Superior temporal gyrus (tissue), 1 donor: ENCODE data around the gene RAB5IF.
A peak's percentile ranks its signal among the peaks of the same experiment; 100 is the strongest.
"Not testable (repeated sequence)": the region's sequence is repeated elsewhere in the genome, so short reads cannot be mapped to it uniquely, and the experiment has no call there.

Source experiments
- DNase-seq: peaks from one replicate; pipeline ENCODE4 v3.0.0-alpha.2; 2016; ENCODE audit errors: extremely low spot score

Gene RAB5IF

GRCh38 chr20:36585410-36586125 is 20.0 kb upstream of the RAB5IF start:
- no peak for DNase-seq

- no peak for DNase-seq
Observed at GRCh38 chr20:36587388-36588070, 18.1 kb upstream of the RAB5IF start.

- DNase-seq = no peak
Observed at GRCh38 chr20:36591281-36591680, 14.3 kb upstream of the RAB5IF start.

- peak; percentile 67 for DNase-seq
Observed at GRCh38 chr20:36591854-36592641, 13.5 kb upstream of the RAB5IF start.

DNA sequence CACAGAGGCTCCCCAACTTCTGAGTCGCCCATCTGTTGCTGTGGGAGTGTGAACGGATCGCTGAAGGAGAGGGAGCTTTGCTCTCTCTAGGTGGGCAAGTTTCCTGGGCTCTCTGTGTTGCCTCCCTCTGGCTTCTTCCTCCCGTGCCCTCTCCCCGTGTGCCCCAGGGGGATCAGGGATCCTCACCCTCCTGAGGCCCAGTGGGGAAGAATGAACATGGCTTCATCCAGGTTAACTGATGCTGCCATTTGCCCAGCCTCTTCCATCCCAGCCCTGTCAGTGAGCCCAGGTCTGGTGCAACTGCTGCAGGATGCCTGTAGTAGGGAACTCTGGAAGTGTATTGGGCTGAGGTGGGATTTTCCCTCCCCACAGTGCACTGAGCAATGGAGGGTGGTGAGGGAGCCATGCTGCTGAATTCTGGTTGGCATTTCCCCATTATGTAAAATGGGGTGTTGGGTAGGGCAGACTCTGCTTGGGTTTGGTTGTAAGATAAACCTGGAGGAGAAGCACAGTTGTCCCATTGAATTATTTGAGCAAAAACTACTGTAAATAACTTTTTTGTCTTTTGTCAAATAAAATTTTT is 12.1 kb upstream of the RAB5IF start:
- no peak for DNase-seq

GRCh38 chr20:36599912-36600345 is 5.7 kb upstream of the RAB5IF start:
- DNase-seq = peak; percentile 21

DNA sequence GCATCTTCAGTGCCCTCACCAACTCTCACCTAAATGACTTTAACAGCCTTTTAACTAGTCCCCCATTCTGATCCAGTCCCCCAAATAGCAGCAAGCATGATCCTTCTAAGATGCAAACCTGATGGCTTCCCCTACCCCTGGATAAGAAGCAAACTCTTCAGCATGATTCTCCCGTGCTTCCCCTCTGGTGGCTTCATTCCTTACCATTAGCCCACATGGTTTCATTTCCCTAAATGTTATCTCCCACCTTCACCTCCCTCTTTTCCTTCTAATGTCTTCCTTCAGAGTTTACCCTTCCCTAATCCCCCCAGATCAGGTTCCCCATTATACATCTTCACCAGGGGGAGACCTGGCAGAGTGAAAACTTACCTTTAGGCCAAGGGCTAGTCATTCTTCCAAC is 4.0 kb upstream of the RAB5IF start:
- no peak for DNase-seq

DNA sequence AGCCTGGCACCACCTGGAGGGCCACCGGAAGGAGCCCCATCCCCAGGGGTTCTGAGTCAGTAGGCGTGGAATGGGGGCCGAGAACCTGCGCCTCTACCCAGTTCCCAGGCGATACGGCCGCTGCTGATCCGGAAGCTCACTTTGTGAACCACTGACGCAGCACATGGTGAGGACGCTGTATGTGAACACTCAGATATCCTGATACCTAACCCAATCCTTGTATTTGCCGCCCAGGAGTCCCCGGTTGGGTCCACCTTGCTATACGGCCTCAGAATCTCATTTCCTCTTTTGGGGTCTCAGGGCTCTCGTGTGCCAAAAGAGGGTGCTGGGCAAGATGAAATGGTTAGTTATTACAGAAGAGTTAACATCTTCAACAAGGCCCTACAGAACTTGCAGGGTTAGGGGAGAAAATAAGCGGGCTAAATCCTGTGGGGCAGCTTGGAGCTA is 604 bp upstream of the RAB5IF start:
- DNase-seq = no peak

- no peak for DNase-seq
Observed at GRCh38 chr20:36606158-36607066, 833 bp downstream of the RAB5IF start.

GRCh38 chr20:36607586-36608387 is 2.2 kb downstream of the RAB5IF start:
- DNase-seq = no peak

DNA sequence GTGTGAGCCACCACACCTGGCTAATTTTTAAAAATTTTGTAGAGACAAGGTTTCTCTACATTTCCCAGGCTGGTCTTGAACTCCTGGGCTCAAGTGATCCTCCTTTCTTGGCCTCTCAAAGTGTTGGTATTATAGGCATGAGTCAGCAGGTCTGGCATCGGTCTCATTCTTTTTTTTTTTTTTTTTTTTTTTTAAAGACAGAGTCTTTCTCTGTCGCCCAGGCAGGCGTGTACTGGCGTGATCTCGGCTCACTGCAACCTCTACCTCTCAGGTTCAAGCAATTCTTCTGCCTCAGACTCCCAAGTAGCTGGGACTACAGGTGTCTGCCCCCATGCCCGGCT is 2.8 kb downstream of the RAB5IF start:
- DNase-seq = not testable (repeated sequence)

GRCh38 chr20:36611625-36612024 is 6.0 kb downstream of the RAB5IF start:
- DNase-seq = no peak

DNA sequence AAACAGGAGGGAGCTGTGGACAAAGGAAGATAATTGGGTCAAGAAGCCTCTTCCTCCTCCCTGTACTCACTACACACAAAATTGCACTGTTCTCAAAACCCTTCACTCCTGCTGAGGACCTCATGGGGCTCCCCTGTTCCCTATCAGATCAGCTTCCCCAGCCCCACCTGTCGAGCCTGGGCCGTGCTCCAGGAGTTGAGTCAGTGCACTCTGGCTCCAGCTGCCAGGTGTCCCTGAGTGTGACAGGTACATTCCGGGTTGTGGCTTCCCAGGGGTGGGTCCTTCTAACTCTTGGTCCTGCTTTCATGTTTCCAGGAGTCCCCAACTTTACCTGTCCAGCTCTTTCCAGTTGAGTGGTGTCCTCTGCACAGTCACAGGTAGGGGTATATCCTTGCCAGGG is 8.4 kb downstream of the RAB5IF start:
- DNase-seq = no peak

DNA sequence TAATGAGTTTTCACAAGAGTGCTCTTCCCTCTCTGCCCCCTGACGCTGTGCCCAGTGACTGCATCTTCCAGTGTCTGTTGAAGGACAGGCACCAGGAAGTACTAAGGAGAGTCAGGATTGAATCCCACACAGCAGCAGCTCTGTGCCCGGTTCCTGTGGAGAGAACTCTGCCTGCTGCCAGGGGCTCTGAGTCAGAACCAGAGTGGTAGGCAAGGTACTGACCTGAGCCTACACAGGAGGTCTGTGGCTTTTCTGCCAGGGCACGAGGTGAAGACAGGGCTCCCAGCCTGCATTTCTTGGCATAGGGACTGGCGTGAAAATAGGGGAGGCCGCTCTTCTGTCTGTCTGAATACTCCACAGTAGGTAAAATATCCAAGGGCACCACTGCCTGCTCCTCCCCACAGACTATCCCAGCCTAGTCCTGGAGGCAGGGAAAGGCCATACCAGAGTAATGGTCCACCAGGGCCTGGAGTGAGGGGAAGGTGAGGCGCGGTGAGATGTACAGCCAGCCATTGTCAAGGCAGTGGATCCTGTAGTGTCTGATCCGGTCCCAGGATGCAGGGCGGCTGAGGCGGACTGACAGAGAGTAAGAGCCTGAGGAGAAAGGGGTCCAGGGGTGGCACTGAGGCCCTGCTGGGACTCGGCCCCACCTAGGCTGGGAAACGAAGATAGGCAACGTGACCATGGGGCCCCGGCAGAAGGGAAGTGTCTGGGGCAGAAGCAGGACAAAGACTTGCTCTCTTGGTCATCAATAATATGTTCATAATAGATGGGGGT is 9.4 kb downstream of the RAB5IF start:
- DNase-seq = no peak

DNA sequence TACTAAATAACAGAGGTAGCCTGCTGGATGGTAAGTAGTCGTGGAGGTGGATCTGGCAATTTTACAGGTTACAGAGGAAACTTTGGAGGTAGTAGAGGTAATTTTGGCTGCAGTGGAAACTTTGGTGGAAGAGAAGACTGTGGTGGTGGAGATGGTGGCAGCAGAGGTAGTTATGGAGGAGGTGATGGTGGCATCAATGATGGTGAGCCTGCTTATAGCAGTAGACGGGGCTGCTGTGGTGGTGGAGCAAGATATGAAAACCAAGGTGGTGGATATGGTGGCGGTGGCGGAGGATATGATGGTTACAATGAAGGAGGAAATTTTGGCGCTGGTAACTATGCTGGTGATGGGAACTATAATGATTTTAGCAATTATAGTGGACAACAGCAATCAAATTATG is 15.3 kb downstream of the RAB5IF start:
- DNase-seq = no peak

DNA sequence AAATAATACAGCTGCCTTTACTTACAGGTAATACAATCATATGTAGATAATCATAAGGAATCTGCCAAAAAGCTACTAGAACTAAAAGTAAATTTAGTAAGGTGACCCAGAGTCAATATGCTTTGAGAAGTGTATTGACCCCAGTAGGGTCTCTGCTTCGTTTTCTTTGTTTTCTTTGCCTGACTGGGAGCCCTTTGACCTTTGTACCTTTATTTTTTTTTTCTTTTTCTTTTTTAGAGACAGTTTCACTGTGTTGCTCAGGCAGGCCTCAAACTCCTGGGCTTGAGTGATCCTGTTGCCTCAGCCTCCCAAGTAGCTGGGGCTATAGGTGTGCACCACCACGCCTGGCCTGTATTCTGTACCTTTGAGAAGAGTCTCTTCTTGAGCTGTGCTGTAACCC is 17.9 kb downstream of the RAB5IF start:
- DNase-seq = no peak

- DNase-seq = peak; percentile 24
Observed at GRCh38 chr20:36624068-36624943, 18.7 kb downstream of the RAB5IF start.

DNA sequence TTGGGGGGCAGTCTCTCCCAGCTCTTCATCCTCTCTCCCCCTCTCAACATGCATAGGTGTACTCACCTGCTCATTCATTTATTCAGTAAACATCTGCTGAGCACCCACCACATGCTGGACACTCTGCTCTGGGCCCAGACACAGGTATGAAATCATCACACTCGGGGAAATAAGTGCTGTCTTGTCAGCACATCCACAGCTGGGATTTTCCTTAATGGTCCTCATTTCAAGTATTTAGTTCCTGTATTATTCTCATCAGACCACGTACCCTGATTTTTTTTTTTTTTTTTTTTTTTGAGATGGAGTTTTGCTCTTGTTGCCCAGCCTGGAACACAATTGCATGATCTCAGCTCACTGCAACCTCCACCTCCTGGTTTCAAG is 19.4 kb downstream of the RAB5IF start:
- DNase-seq = no peak

DNA sequence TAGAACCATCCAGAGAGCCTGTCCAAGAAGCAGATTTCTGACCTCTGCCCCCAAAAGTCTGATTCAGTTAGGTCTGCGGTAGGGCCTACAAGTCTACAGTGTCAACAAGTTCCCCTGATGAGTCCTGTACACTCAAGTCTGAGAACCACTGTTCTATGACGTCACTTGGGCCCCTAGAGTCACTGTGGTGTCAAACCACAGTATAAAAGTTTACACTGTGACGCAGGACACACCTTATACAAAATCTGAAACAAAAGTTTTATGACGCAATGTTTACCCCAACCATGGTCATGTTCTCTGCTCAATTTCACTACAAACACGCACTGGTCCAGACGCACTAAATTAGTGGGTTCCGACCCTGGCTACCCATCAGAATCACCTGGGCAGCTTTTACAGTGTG is 22.5 kb downstream of the RAB5IF start:
- no peak for DNase-seq
